RWPE2 (cell line): ENCODE results near the gene RMI2.

ENCODE experiments used
- ATAC-seq: fragments of 200-7000 bp; cut with Tn5 transposase; 3 replicates; pipeline ENCODE4 v1.9.1; 2021; ENCODE audit warnings: low read depth
- DNase-seq: peaks from one replicate; pipeline ENCODE4 v3.0.0-alpha.2; 2020; ENCODE audit warnings: low spot score
- H3K27ac ChIP-seq: fragments of 450-650 bp; 2 replicates; pipeline ENCODE4 v1.5.1; 2017; ENCODE audit warnings: mild to moderate bottlenecking; ENCODE audit not compliant: poor library complexity, severe bottlenecking
- H3K27me3 ChIP-seq: fragments of 250-450 bp; sonication (Bioruptor Pico); 2 replicates; pipeline ENCODE4 v1.5.1; 2021; ENCODE audit warnings: mild to moderate bottlenecking, moderate library complexity; ENCODE audit not compliant: insufficient read depth, poor library complexity, severe bottlenecking
- H3K36me3 ChIP-seq: fragments of 250-450 bp; sonication (Bioruptor Pico); 2 replicates; pipeline ENCODE4 v1.5.1; 2020; ENCODE audit warnings: low read depth, mild to moderate bottlenecking, moderate library complexity
- H3K4me1 ChIP-seq: fragments of 250-450 bp; sonication (Bioruptor Pico); 2 replicates; pipeline ENCODE4 v1.5.1; 2021; ENCODE audit warnings: mild to moderate bottlenecking, moderate library complexity; ENCODE audit not compliant: insufficient read depth, poor library complexity, severe bottlenecking
- H3K4me3 ChIP-seq: fragments of 250-450 bp; sonication (Bioruptor Pico); 2 replicates; pipeline ENCODE4 v1.5.1; 2021; ENCODE audit warnings: mild to moderate bottlenecking, moderate library complexity; ENCODE audit not compliant: severe bottlenecking
- H3K9me3 ChIP-seq: fragments of 250-450 bp; sonication (Bioruptor Pico); 2 replicates; pipeline ENCODE4 v1.5.1; 2021; ENCODE audit warnings: mild to moderate bottlenecking, moderate library complexity; ENCODE audit not compliant: severe bottlenecking
- CTCF ChIP-seq: fragments of 450-650 bp; IDR thresholded peaks from one replicate; pipeline ENCODE4 v1.5.1; 2017; ENCODE audit warnings: mild to moderate bottlenecking, moderate library complexity; ENCODE audit not compliant: poor library complexity, severe bottlenecking

RMI2 gene

GRCh38 chr16:11306997-11307638 is 38.1 kb upstream of the RMI2 start:
- Histone ChIP-seq H3K9me3 (no peaks in the 10 kb centered on the region), H3K4me3 (no peak overlapping the region), H3K36me3 (no peaks in the 10 kb centered on the region), H3K27me3 (no peaks in the 10 kb centered on the region), H3K27ac (no peak overlapping the region), H3K4me1 (peaks cover 9% of the 10 kb centered on the region)
- TF ChIP-seq CTCF: no peak
- DNase-seq (no peak), ATAC-seq (peak; percentile 34; the same call in 2 of the 3 replicates)

- no peak for ATAC-seq
- Histone ChIP-seq H3K9me3 (no peaks in the 10 kb centered on the region), H3K27ac (no peak overlapping the region), H3K4me1 (peaks cover 15% of the 10 kb centered on the region), H3K27me3 (no peaks in the 10 kb centered on the region), H3K36me3 (no peaks in the 10 kb centered on the region), H3K4me3 (no peak overlapping the region)
- DNase-seq: no peak
- no peak for TF ChIP-seq CTCF
These were observed 37.4 kb upstream of the RMI2 start for GRCh38 chr16:11307639-11308492.

GRCh38 chr16:11308493-11309283 is 36.6 kb upstream of the RMI2 start:
- no peaks in the 10 kb centered on the region for H3K9me3 ChIP-seq
- DNase-seq (no peak), ATAC-seq (no peak)
- no peaks in the 10 kb centered on the region for H3K27me3 ChIP-seq
- no peak for TF ChIP-seq CTCF
- no peak overlapping the region for H3K4me3 ChIP-seq
- peaks cover 16% of the 10 kb centered on the region for H3K4me1 ChIP-seq
- H3K27ac ChIP-seq: no peak overlapping the region
- H3K36me3 ChIP-seq: no peaks in the 10 kb centered on the region

- DNase-seq (no peak), ATAC-seq (no peak)
These were observed 35.2 kb upstream of the RMI2 start for GRCh38 chr16:11309895-11310633.

More at GRCh38 chr16:11309895-11310633, 35.2 kb upstream of the RMI2 start:
- no peak overlapping the region for H3K4me3 ChIP-seq
- H3K4me1 ChIP-seq: peaks cover 14% of the 10 kb centered on the region
- no peak overlapping the region for H3K27ac ChIP-seq
- H3K9me3 ChIP-seq: no peaks in the 10 kb centered on the region
- TF ChIP-seq CTCF: no peak
- no peaks in the 10 kb centered on the region for H3K36me3 ChIP-seq
- no peaks in the 10 kb centered on the region for H3K27me3 ChIP-seq
